Thymus (tissue), 11 donors: Measurements from ENCODE around the gene RNF208. TPM values are rescaled to one million over a fixed set of nuclear protein-coding genes. Genes with fewer than 3 reads are reported as not detected.

Experiments
- DNase-seq, 9 donors: peaks; one replicate each; pipeline ENCODE4 v3.0.0-alpha.2; 2013; ENCODE audit warnings: low spot score in 9 of 9, low read depth in 6 of 9, missing footprints in 1 of 9
- H3K27ac ChIP-seq, 2 donors: one replicate each; pipeline ENCODE4 v1.5.1; 2013; ENCODE audit warnings: control low read depth in 1 of 2, low read depth in 1 of 2, low read length in 1 of 2, mild to moderate bottlenecking in 1 of 2, moderate library complexity in 1 of 2
- H3K27me3 ChIP-seq, 2 donors: one replicate each; pipeline ENCODE4 v1.5.1; 2013; ENCODE audit warnings: low read length in 1 of 2; ENCODE audit not compliant: control insufficient read depth in 2 of 2, insufficient read depth in 1 of 2
- H3K36me3 ChIP-seq, 2 donors: one replicate each; pipeline ENCODE4 v1.5.1; 2013; ENCODE audit warnings: low read length in 1 of 2, mild to moderate bottlenecking in 1 of 2, moderate library complexity in 1 of 2; ENCODE audit not compliant: control insufficient read depth in 2 of 2, insufficient read depth in 2 of 2
- H3K4me1 ChIP-seq, 2 donors: one replicate each; pipeline ENCODE4 v1.5.1; 2013; ENCODE audit warnings: low read length in 2 of 2; ENCODE audit not compliant: control insufficient read depth in 2 of 2, insufficient read depth in 2 of 2
- H3K4me3 ChIP-seq, 2 donors: one replicate each; pipeline ENCODE4 v1.5.1; 2013; ENCODE audit warnings: low read length in 2 of 2, control low read depth in 1 of 2, mild to moderate bottlenecking in 1 of 2
- H3K9me3 ChIP-seq, 2 donors: one replicate each; pipeline ENCODE4 v1.5.1; 2013; ENCODE audit warnings: low read length in 1 of 2, mild to moderate bottlenecking in 1 of 2; ENCODE audit not compliant: control insufficient read depth in 2 of 2, insufficient read depth in 1 of 2
- WGBS: extraction: QIAGEN DNeasy Blood & Tissue Kit; methylation state at CpG from one replicate; pipeline ENCODE4 v1.1.7; 2013; 5-methylcytosine and 5-hydroxymethylcytosine counted together
- polyA plus RNA-seq: library from polyadenylated mRNA; stranded (reverse); fragments of 200-250 nt; gene quantifications from one replicate; pipeline ENCODE4 v1.2.3, GENCODE V29; 2013
- total RNA-seq: library from RNA; stranded (reverse); fragments of 120-200 nt; gene quantifications from one replicate; pipeline ENCODE4 v1.2.4, GENCODE V29; 2013
- donor health status: healthy.

The RNF208 gene
- total and polyA plus RNA-seq, 2 donors: 0.09 to 5.3 TPM

- Histone ChIP-seq H3K4me1 (peaks cover 16 to 24% of the 10 kb centered on the region in 2 donors), H3K9me3 (no peaks in the 10 kb centered on the region), H3K27me3 (peaks cover 0 to 55% of the 10 kb centered on the region in 2 donors), H3K27ac (no peak overlapping the region), H3K36me3 (no peaks in the 10 kb centered on the region), H3K4me3 (no peak overlapping the region)
- no peak for DNase-seq
- 84% methylated on average over 18 of the region's 18 CpGs for WGBS
Observed at GRCh38 chr9:137234758-137235423, 12.9 kb upstream of the RNF208 start.

- DNase-seq: no peak
- Histone ChIP-seq H3K4me3 (no peak overlapping the region), H3K4me1 (peaks cover 10 to 19% of the 10 kb centered on the region in 2 donors), H3K36me3 (no peaks in the 10 kb centered on the region), H3K9me3 (no peaks in the 10 kb centered on the region), H3K27me3 (peaks cover 0 to 62% of the 10 kb centered on the region in 2 donors), H3K27ac (no peak overlapping the region)
- WGBS: 87% methylated on average over 40 of the region's 40 CpGs
Observed at GRCh38 chr9:137234055-137234697, 12.1 kb upstream of the RNF208 start.

DNA sequence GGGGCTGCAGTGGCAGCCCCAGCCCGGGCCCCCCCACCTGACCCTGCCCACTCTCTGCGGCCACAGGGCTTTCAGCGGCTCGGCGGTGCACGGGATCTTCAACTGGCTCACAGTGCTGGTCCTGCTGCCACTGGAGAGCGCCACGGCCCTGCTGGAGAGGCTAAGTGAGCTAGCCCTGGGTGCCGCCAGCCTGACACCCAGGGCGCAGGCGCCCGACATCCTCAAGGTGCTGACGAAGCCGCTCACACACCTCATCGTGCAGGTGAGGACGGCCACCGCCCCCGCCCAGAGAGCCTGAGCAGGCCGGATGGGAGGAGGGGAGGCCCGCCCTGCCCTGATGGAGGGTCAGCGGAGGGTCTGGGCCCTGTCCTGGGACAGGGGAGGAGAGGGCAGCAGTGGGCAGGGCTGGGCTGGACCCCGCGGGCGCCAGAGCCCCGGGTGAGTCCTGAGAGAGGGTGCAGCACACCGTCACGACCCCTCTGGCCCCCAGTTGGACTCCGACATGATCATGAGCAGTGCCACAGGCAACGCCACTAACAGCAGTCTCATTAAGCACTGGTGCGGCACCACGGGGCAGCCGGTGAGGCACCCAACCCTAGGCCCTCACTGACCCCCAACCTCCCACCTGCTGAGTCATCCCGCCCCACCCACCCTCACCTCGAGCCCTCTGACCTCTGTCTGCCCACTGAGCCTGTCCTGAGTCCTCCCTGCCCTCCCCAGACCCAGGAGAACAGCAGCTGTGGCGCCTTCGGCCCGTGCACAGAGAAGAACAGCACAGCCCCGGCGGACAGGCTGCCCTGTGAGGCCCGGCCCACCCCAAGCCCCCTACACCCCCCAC is 11.3 kb upstream of the RNF208 start:
- Histone ChIP-seq H3K27me3 (peaks cover 0 to 71% of the 10 kb centered on the region in 2 donors), H3K4me3 (no peak overlapping the region), H3K4me1 (peaks cover 10 to 15% of the 10 kb centered on the region in 2 donors), H3K9me3 (no peaks in the 10 kb centered on the region), H3K36me3 (no peaks in the 10 kb centered on the region), H3K27ac (no peak overlapping the region)
- 95% methylated on average over 40 of the region's 40 CpGs for WGBS
- DNase-seq: no peak

GRCh38 chr9:137232510-137232909 is 10.5 kb upstream of the RNF208 start:
- DNase-seq: no peak
- 96% methylated on average over 24 of the region's 24 CpGs for WGBS
- Histone ChIP-seq H3K9me3 (no peaks in the 10 kb centered on the region), H3K4me3 (no peak overlapping the region), H3K4me1 (peaks cover 10 to 18% of the 10 kb centered on the region in 2 donors), H3K27me3 (peaks cover 2 to 75% of the 10 kb centered on the region in 2 donors), H3K27ac (no peak overlapping the region), H3K36me3 (no peaks in the 10 kb centered on the region)

- H3K27me3 ChIP-seq: peaks cover 4 to 79% of the 10 kb centered on the region in 2 donors
- WGBS: 90% methylated on average over 10 of the region's 10 CpGs
- no peak overlapping the region for H3K4me3 ChIP-seq
- peaks cover 10 to 19% of the 10 kb centered on the region in 2 donors for H3K4me1 ChIP-seq
- no peaks in the 10 kb centered on the region for H3K36me3 ChIP-seq
- H3K27ac ChIP-seq: no peak overlapping the region
- DNase-seq: no peak
- no peaks in the 10 kb centered on the region for H3K9me3 ChIP-seq
Observed at GRCh38 chr9:137232101-137232500, 10.1 kb upstream of the RNF208 start.

DNA sequence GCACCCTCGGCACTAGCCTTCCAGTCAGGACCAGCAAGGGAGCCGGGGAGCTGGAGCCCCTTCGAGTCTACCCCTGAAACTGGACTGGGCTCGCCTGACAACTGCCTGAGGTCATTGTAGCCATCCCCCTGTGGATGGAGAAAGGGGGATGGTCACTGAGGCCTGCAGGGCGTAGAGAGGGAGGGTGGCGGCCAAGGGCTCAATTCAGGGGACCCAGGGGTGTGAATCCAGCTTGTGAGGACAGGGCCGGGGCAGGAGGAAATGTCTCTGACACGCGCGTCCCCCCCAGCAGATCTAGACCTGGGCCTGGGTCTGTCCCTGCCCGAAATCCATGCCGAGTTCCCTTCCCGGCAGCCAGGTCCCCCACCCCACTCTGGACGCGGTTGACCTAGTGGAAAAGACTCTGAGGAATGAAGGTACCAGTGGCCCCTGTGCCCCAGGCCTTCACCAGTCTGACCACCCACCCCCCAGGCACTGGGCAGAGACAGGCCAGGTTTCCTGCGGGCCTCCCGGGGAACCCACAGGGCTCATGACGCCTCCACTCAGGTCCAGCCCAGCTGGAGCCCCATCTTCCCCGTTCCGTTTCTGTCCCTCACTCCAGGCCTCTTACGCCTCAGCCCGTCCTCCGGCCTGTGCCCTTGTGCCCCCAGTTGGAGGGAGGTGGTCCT is 9.5 kb upstream of the RNF208 start:
- H3K9me3 ChIP-seq: no peaks in the 10 kb centered on the region
- no peak for DNase-seq
- H3K4me3 ChIP-seq: no peak overlapping the region
- H3K36me3 ChIP-seq: no peaks in the 10 kb centered on the region
- peaks cover 6 to 85% of the 10 kb centered on the region in 2 donors for H3K27me3 ChIP-seq
- peaks cover 6 to 13% of the 10 kb centered on the region in 2 donors for H3K4me1 ChIP-seq
- 95% methylated on average over 23 of the region's 23 CpGs for WGBS
- H3K27ac ChIP-seq: no peak overlapping the region

DNA sequence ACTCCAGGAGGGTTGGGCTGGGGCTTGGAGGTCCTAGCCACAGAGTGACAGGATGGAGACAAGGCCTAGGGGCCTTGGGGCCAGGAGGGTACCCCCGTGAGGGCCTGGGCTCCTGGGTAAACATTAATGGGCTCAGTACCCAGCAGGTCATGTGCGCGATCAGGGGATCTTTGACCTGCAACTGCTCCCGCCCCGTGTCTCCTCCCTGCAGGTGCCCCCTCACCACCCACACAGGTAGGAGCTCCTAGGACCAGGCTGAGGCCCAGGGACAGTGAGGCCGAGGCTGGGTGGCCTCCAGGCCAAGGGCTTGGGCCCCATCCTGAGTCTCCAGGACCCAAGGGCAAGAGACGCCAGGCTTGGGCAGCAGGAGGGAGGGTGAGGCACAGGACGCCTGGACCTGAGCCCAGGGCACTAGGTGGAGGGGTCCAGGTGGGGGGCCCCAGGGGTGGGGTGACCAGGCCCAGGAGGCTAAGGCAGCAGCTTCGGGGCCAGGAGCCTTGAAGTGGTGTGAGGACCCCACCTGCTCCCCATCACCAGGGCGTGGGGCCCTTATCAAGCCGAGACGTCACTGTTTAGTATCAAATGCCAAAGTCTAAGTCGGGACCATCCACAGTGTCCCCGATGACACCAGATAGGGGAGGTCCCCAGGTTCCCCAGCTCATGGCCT is 8.8 kb upstream of the RNF208 start, which contains the start of gene SLC34A3:
TSS of gene SLC34A3 (plus strand) at position 197 of the 667 bp plus-strand sequence. CDS start 802 bp downstream, outside the sequence.
- 85% methylated on average over 14 of the region's 14 CpGs for WGBS
- Histone ChIP-seq H3K27ac (no peak within 1 kb of the TSS), H3K36me3 (no peaks in the 10 kb centered on the region), H3K4me3 (no peak within 1 kb of the TSS), H3K27me3 (peaks cover 6 to 88% of the 10 kb centered on the region in 2 donors), H3K4me1 (peaks cover 0 to 6% of the 10 kb centered on the region in 2 donors), H3K9me3 (no peaks in the 10 kb centered on the region)
- DNase-seq: no peak

DNA sequence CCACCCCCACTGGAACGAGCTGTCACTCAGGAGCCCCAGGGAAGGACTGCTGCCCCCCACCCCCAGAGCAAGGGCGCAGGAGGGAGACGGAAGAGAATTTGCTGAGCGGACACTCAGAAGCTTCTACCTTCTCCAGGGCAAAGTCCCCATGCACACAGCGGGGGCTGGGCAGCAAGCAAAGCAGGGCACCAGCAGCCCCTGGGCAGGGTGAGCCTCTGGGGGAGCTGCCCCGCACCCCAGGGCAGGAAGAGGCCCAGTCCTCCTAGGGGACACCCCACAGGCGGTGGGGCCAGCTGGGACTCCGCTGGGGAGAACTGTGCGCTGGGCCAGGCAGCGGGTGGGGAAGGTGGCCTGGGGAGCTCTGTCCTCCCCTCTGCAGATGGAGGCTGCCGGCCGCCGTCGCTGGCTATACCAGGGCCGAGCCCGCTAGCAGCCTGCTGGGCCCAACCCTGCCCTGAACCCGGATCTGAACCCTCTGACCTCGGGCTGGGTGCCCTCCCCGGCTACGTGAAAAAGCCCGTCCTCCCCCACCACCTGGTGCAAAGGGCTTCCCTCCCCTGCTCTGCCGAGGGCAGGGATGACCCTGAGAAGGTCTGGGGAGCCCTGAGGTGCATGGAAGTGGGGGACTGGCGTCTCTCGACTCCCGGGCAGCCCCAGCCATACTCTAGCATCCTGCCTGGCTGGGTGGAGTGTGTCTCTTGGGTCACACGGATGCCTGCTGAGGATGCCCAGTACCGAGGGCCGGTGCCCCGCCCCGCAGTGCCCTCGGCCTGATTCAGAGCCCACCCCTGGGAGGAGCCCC is 8.1 kb upstream of the RNF208 start:
- Histone ChIP-seq H3K9me3 (no peaks in the 10 kb centered on the region), H3K27ac (no peak overlapping the region), H3K4me1 (peaks cover 0 to 6% of the 10 kb centered on the region in 2 donors), H3K36me3 (no peaks in the 10 kb centered on the region), H3K4me3 (no peak overlapping the region), H3K27me3 (peaks cover 6 to 87% of the 10 kb centered on the region in 2 donors)
- DNase-seq: no peak
- WGBS: 75% methylated on average over 31 of the region's 31 CpGs
